ENCODE measurements around the gene TMEM39B.

The TMEM39B gene

GRCh38 chr1:32091176-32091575 is 18.4 kb downstream of the TMEM39B start:
- Histone ChIP-seq H3K9me3 (ENCODE audit: control insufficient read depth, low read length) (no peaks in the 10 kb centered on the region), H3K4me1 (ENCODE audit: control insufficient read depth, insufficient read depth, low read length) (no peaks in the 10 kb centered on the region), H3K27me3 (ENCODE audit: control insufficient read depth, insufficient read depth, low read length, poor library complexity, severe bottlenecking) (no peaks in the 10 kb centered on the region), H3K36me3 (ENCODE audit: control insufficient read depth, insufficient read depth, low read length) (peaks cover 20% of the 10 kb centered on the region), H3K4me3 (ENCODE audit: insufficient read depth, low read depth, low read length) (no peak overlapping the region), H3K27ac (ENCODE audit: insufficient read depth, low read depth, low read length, poor library complexity, severe bottlenecking) (no peak overlapping the region)
- WGBS, 2 experiments = 95 to 96% methylated on average over 8 of the region's 8 CpGs

- Histone ChIP-seq H3K36me3 (ENCODE audit: control insufficient read depth, insufficient read depth, low read length) (peaks cover 24% of the 10 kb centered on the region), H3K27ac (ENCODE audit: insufficient read depth, low read depth, low read length, poor library complexity, severe bottlenecking) (no peak overlapping the region)
- WGBS, 2 experiments = 95 to 96% methylated on average over 15 of the region's 15 CpGs
These were observed 18.9 kb downstream of the TMEM39B start for GRCh38 chr1:32091591-32091990.

GRCh38 chr1:32094746-32095521 is 22.2 kb downstream of the TMEM39B start:
- H3K27me3 ChIP-seq (ENCODE audit: control insufficient read depth, insufficient read depth, low read length, poor library complexity, severe bottlenecking) = no peaks in the 10 kb centered on the region
- no peak overlapping the region for H3K27ac ChIP-seq (ENCODE audit: insufficient read depth, low read depth, low read length, poor library complexity, severe bottlenecking)
- no peak overlapping the region for H3K4me3 ChIP-seq (ENCODE audit: insufficient read depth, low read depth, low read length)
- H3K9me3 ChIP-seq (ENCODE audit: control insufficient read depth, low read length) = no peaks in the 10 kb centered on the region
- no peaks in the 10 kb centered on the region for H3K4me1 ChIP-seq (ENCODE audit: control insufficient read depth, insufficient read depth, low read length)
- WGBS, 2 experiments = 95 to 96% methylated on average over 11 of the region's 11 CpGs
- H3K36me3 ChIP-seq (ENCODE audit: control insufficient read depth, insufficient read depth, low read length) = peaks cover 34% of the 10 kb centered on the region

More at GRCh38 chr1:32091591-32091990, 18.9 kb downstream of the TMEM39B start:
- Histone ChIP-seq H3K4me3 (ENCODE audit: insufficient read depth, low read depth, low read length) (no peak overlapping the region), H3K9me3 (ENCODE audit: control insufficient read depth, low read length) (no peaks in the 10 kb centered on the region), H3K4me1 (ENCODE audit: control insufficient read depth, insufficient read depth, low read length) (no peaks in the 10 kb centered on the region), H3K27me3 (ENCODE audit: control insufficient read depth, insufficient read depth, low read length, poor library complexity, severe bottlenecking) (no peaks in the 10 kb centered on the region)

GRCh38 chr1:32099426-32099825 is 26.7 kb downstream of the TMEM39B start:
- H3K9me3 ChIP-seq (ENCODE audit: control insufficient read depth, low read length) = no peaks in the 10 kb centered on the region
- H3K27ac ChIP-seq (ENCODE audit: insufficient read depth, low read depth, low read length, poor library complexity, severe bottlenecking) = no peak overlapping the region
- WGBS, 2 experiments = 91 to 92% methylated on average over 4 of the region's 4 CpGs
- peaks cover 42% of the 10 kb centered on the region for H3K36me3 ChIP-seq (ENCODE audit: control insufficient read depth, insufficient read depth, low read length)
- H3K4me3 ChIP-seq (ENCODE audit: insufficient read depth, low read depth, low read length) = no peak overlapping the region
- no peaks in the 10 kb centered on the region for H3K4me1 ChIP-seq (ENCODE audit: control insufficient read depth, insufficient read depth, low read length)
- no peaks in the 10 kb centered on the region for H3K27me3 ChIP-seq (ENCODE audit: control insufficient read depth, insufficient read depth, low read length, poor library complexity, severe bottlenecking)

GRCh38 chr1:32100359-32100758 is 27.6 kb downstream of the TMEM39B start:
- no peaks in the 10 kb centered on the region for H3K4me1 ChIP-seq (ENCODE audit: control insufficient read depth, insufficient read depth, low read length)
- H3K27ac ChIP-seq (ENCODE audit: insufficient read depth, low read depth, low read length, poor library complexity, severe bottlenecking) = no peak overlapping the region
- H3K36me3 ChIP-seq (ENCODE audit: control insufficient read depth, insufficient read depth, low read length) = peaks cover 40% of the 10 kb centered on the region
- no peaks in the 10 kb centered on the region for H3K27me3 ChIP-seq (ENCODE audit: control insufficient read depth, insufficient read depth, low read length, poor library complexity, severe bottlenecking)
- 93 to 96% methylated on average over 10 of the region's 10 CpGs for WGBS, 2 experiments
- H3K4me3 ChIP-seq (ENCODE audit: insufficient read depth, low read depth, low read length) = no peak overlapping the region
- no peaks in the 10 kb centered on the region for H3K9me3 ChIP-seq (ENCODE audit: control insufficient read depth, low read length)

- Histone ChIP-seq H3K27ac (ENCODE audit: insufficient read depth, low read depth, low read length, poor library complexity, severe bottlenecking) (no peak overlapping the region), H3K4me1 (ENCODE audit: control insufficient read depth, insufficient read depth, low read length) (no peaks in the 10 kb centered on the region), H3K9me3 (ENCODE audit: control insufficient read depth, low read length) (no peaks in the 10 kb centered on the region), H3K27me3 (ENCODE audit: control insufficient read depth, insufficient read depth, low read length, poor library complexity, severe bottlenecking) (no peaks in the 10 kb centered on the region), H3K36me3 (ENCODE audit: control insufficient read depth, insufficient read depth, low read length) (peaks cover 33% of the 10 kb centered on the region), H3K4me3 (ENCODE audit: insufficient read depth, low read depth, low read length) (no peak overlapping the region)
- whole genome bisulfite sequencing, 2 experiments = 93 to 96% methylated on average over 9 of the region's 9 CpGs
These were observed 28.3 kb downstream of the TMEM39B start for GRCh38 chr1:32100807-32101708.

GRCh38 chr1:32104127-32104526 is 31.4 kb downstream of the TMEM39B start:
- H3K27me3 ChIP-seq (ENCODE audit: control insufficient read depth, insufficient read depth, low read length, poor library complexity, severe bottlenecking) = no peaks in the 10 kb centered on the region
- peaks cover 14% of the 10 kb centered on the region for H3K36me3 ChIP-seq (ENCODE audit: control insufficient read depth, insufficient read depth, low read length)
- 83 to 88% methylated on average over 4 of the region's 4 CpGs for WGBS, 2 experiments
- H3K27ac ChIP-seq (ENCODE audit: insufficient read depth, low read depth, low read length, poor library complexity, severe bottlenecking) = no peak overlapping the region
- no peaks in the 10 kb centered on the region for H3K9me3 ChIP-seq (ENCODE audit: control insufficient read depth, low read length)
- H3K4me1 ChIP-seq (ENCODE audit: control insufficient read depth, insufficient read depth, low read length) = no peaks in the 10 kb centered on the region
- H3K4me3 ChIP-seq (ENCODE audit: insufficient read depth, low read depth, low read length) = no peak overlapping the region

GRCh38 chr1:32105338-32105737 is 32.6 kb downstream of the TMEM39B start:
- WGBS, 2 experiments = 94 to 95% methylated on average over 1 of the region's 1 CpG
- H3K27ac ChIP-seq (ENCODE audit: insufficient read depth, low read depth, low read length, poor library complexity, severe bottlenecking) = no peak overlapping the region
- no peaks in the 10 kb centered on the region for H3K9me3 ChIP-seq (ENCODE audit: control insufficient read depth, low read length)
- no peaks in the 10 kb centered on the region for H3K4me1 ChIP-seq (ENCODE audit: control insufficient read depth, insufficient read depth, low read length)
- H3K27me3 ChIP-seq (ENCODE audit: control insufficient read depth, insufficient read depth, low read length, poor library complexity, severe bottlenecking) = no peaks in the 10 kb centered on the region
- no peak overlapping the region for H3K4me3 ChIP-seq (ENCODE audit: insufficient read depth, low read depth, low read length)
- H3K36me3 ChIP-seq (ENCODE audit: control insufficient read depth, insufficient read depth, low read length) = peaks cover 14% of the 10 kb centered on the region

GRCh38 chr1:32106663-32107275 is 34.0 kb downstream of the TMEM39B start:
- Histone ChIP-seq H3K4me3 (ENCODE audit: insufficient read depth, low read depth, low read length) (no peak overlapping the region), H3K27ac (ENCODE audit: insufficient read depth, low read depth, low read length, poor library complexity, severe bottlenecking) (no peak overlapping the region)
- WGBS, 2 experiments = 92 to 95% methylated on average over 9 of the region's 9 CpGs

More at GRCh38 chr1:32106663-32107275, 34.0 kb downstream of the TMEM39B start:
- H3K27me3 ChIP-seq (ENCODE audit: control insufficient read depth, insufficient read depth, low read length, poor library complexity, severe bottlenecking) = no peaks in the 10 kb centered on the region
- peaks cover 7% of the 10 kb centered on the region for H3K36me3 ChIP-seq (ENCODE audit: control insufficient read depth, insufficient read depth, low read length)
- no peaks in the 10 kb centered on the region for H3K4me1 ChIP-seq (ENCODE audit: control insufficient read depth, insufficient read depth, low read length)
- H3K9me3 ChIP-seq (ENCODE audit: control insufficient read depth, low read length) = no peaks in the 10 kb centered on the region
